PFSK-1 (cell line): ENCODE measurements around the gene ABLIM2.

Experiments
- POLR2AphosphoS5 ChIP-seq: IDR thresholded peaks from 2 replicates; pipeline ENCODE4 v1.6.1; 2012; ENCODE audit warnings: low read depth, mild to moderate bottlenecking, control low read depth, low read length, moderate library complexity
- REST ChIP-seq, 2 experiments: IDR thresholded peaks; 2 replicates each; pipeline versions ENCODE4 v1.6.1 to v1.8.0; 2011 to 2012; ENCODE audit warnings: low read depth in 2 of 2, low read length in 2 of 2, control low read depth in 1 of 2, inconsistent platforms in 1 of 2, mild to moderate bottlenecking in 1 of 2, moderate library complexity in 1 of 2; ENCODE audit not compliant: insufficient read depth in 1 of 2
- SIN3A ChIP-seq: IDR thresholded peaks from 2 replicates; pipeline ENCODE4 v1.6.1; 2012; ENCODE audit warnings: mild to moderate bottlenecking, low read length, moderate library complexity, borderline replicate concordance; ENCODE audit not compliant: insufficient read depth
- TAF1 ChIP-seq: IDR thresholded peaks from 2 replicates; pipeline ENCODE4 v1.6.1; 2012; ENCODE audit warnings: low read length, control low read depth, borderline replicate concordance; ENCODE audit not compliant: insufficient read depth

GRCh38 chr4:8107146-8107657, 51.4 kb downstream of the ABLIM2 start:
- TF ChIP-seq POLR2AphosphoS5, result no peak
- TF ChIP-seq REST (IDR thresholded peaks at IDR 0.05; ENCODE audit: insufficient read depth in 1 of 2, low read depth in 2 of 2, low read length in 2 of 2), result no peak
- TF ChIP-seq TAF1, result no peak
- no peak for TF ChIP-seq SIN3A
